ENCODE data around the gene NCK1.
"Not testable (repeated sequence)": the region's sequence is repeated elsewhere in the genome, so short reads cannot be mapped to it uniquely, and the experiment has no call there.

The NCK1 gene

GRCh38 chr3:136947477-136947876 is 85.5 kb downstream of the NCK1 start:
- DNase-seq (ENCODE audit: low read depth in 2 of 2) = no peak

DNA sequence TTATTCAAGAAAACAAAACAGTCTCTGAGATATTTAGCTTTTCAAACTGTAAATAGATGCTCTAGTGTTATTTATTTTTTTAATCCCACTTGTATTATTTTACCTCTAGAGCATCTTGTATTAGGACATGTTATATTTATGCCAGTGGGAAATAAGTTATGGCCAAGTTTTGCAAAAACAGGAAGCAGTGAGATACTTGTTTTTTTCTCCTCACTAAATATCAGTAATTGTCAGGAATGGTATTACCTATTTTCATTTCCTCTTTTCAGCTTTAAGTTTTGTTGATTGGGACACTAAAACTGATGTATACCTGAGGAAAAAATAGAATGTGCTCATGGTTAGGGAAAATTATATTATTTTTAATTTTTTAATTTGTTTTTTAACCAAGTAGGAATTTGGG is 87.1 kb downstream of the NCK1 start:
- DNase-seq (ENCODE audit: low read depth in 2 of 2) = no peak

- DNase-seq (ENCODE audit: low read depth in 2 of 2) = no peak
Observed at GRCh38 chr3:136949708-136950107, 87.7 kb downstream of the NCK1 start.

- DNase-seq (ENCODE audit: low read depth in 2 of 2) = no peak
Observed at GRCh38 chr3:136950623-136951022, 88.6 kb downstream of the NCK1 start.

DNA sequence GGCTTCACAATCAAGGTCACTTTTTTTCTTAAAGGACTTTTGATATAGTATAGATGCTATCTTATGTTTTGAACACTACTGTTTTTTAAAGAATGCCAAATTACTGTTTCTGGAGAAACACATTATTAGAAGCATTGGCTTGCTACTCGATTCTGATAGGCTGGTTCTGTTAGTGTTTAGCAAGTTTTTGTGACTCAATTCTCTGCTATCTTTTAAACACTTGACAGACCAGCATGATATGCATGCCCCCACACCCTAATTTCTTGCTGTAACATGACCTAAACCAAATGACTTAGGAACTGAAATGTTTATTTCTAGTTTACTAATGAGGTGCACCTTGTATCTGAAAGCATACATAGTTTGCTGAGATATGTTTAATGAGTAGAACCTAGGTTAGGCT is 90.3 kb downstream of the NCK1 start:
- DNase-seq (ENCODE audit: low read depth in 2 of 2) = no peak

DNA sequence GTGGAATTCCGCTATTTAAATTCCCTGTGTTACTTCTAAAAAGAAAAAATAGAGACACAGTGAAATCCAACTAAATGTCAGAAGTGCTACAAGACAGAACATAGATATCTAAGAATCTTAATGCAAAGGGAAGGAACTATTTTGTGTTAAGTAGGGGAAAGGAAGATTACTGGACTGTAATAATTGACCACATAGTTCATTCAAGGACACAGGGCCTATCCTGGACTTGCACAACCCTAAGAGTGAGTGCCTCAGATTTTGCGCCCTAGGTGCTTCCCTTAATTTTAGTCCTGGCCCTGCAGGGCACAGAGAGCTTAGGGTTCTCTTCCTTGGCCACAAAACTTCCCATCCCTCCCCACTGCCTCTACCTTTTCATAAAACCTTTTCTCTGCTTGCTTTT is 92.2 kb downstream of the NCK1 start:
- DNase-seq (ENCODE audit: low read depth in 2 of 2) = no peak

GRCh38 chr3:136954980-136955780 is 93.2 kb downstream of the NCK1 start:
- DNase-seq (ENCODE audit: low read depth in 2 of 2) = no peak

- DNase-seq (ENCODE audit: low read depth in 2 of 2) = no peak
Observed at GRCh38 chr3:136955813-136956212, 93.8 kb downstream of the NCK1 start.

GRCh38 chr3:136956971-136957370 is 95.0 kb downstream of the NCK1 start:
- DNase-seq (ENCODE audit: low read depth in 2 of 2) = no peak

GRCh38 chr3:136957751-136958288 is 95.8 kb downstream of the NCK1 start, which contains the start of gene IL20RB:
IL20RB (plus strand) TSS chr3:136957983; CDS start chr3:136958114, 131 bp downstream.
- DNase-seq (ENCODE audit: low read depth in 2 of 2) = no peak

GRCh38 chr3:136958939-136959338 is 96.9 kb downstream of the NCK1 start:
- DNase-seq (ENCODE audit: low read depth in 2 of 2) = no peak

DNA sequence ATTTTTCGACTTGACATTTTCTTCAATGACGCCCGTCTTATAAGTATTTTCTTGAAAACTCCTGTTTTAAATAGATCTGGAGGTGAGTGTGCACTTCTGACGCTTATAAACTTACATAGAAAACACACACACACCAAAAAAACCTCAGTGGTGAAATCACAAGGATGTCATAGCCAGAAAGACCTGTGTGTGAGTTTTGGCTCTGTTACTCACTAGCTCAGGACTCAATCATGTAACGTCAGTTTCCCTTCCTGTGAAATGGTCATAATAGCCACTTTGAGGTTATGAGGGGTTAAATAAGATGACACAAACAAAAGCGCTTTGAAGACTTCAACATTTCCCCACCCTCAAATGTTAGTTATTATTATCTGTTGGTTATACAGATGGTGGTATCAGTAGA is 97.6 kb downstream of the NCK1 start:
- DNase-seq (ENCODE audit: low read depth in 2 of 2) = no peak

- DNase-seq (ENCODE audit: low read depth in 2 of 2) = no peak
Observed at GRCh38 chr3:136960838-136961836, 99.1 kb downstream of the NCK1 start.

GRCh38 chr3:136962927-136963326 is 100.9 kb downstream of the NCK1 start:
- no peak for DNase-seq (ENCODE audit: low read depth in 2 of 2)

DNA sequence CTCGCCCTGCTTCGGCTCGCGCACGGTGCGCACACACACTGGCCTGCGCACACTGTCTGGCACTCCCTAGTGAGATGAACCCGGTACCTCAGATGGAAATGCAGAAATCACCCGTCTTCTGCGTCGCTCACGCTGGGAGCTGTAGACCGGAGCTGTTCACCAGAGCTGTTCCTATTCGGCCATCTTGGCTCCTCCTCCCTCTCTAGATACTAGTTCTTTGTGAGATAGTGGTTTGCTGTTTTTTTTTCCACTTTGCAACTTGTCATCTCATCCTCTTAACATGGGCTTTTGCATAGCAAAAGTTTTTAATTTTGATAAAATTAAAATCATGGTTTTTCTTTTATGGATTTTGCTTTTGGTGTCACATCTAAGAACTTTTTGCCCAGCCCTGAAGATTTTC is 107.5 kb downstream of the NCK1 start:
- not testable (repeated sequence) for DNase-seq (ENCODE audit: low read depth in 2 of 2)

GRCh38 chr3:136973352-136973751 is 111.3 kb downstream of the NCK1 start:
- DNase-seq (ENCODE audit: low read depth in 2 of 2) = no peak

- no peak for DNase-seq (ENCODE audit: low read depth in 2 of 2)
Observed at GRCh38 chr3:136974670-136975069, 112.7 kb downstream of the NCK1 start.

DNA sequence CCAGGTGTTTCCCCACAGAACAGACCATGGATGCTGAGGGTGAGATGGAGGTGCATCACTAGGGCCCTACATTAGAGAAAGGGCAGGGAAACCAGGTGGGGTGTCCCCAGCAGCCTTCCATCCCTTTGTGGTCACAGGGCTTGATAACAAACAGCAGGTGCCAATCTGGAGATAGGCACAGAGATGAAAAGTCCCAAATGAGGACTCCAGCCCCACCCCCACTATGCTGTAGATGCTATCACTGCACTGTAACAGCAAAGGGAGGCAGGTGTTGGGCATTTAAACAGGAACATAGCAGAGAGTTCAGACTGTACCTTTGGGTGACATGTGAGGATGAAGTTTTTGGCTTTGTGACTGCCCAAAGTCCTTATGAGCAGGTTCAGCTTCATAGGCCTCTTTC is 117.2 kb downstream of the NCK1 start:
- DNase-seq (ENCODE audit: low read depth in 2 of 2) = no peak

DNA sequence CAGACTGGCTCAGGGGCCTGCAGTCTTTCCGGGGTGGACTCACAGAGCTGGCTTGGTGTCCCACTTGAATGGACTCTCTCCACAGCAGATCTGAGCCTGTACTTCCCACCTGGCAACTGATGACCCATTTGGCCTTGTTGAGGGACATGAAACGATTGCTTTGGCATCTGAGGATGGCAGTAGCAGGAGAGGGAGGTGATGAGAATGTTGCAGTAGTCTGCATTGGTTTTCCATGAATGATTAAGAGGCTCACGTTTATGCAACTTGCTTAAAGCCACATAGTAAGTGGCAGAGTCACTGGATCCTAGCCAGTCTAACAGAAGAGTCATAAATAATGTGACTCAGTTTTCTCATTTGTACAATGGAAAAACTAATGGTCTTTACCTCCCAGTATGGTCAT is 117.7 kb downstream of the NCK1 start:
- no peak for DNase-seq (ENCODE audit: low read depth in 2 of 2)

DNA sequence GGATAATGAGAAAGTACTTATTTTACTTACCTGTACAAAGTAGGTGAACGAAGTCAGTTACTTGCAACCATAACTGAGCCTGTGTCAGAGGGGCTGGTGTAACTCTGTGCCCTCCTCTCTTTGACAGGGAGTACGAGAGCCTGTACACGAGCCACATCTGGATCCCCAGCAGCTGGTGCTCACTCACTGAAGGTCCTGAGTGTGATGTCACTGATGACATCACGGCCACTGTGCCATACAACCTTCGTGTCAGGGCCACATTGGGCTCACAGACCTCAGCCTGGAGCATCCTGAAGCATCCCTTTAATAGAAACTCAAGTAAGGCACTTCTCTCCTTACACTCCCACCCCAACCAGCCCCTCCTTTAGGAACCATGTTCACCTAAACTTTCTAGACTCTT is 120.0 kb downstream of the NCK1 start:
- DNase-seq (ENCODE audit: low read depth in 2 of 2) = no peak

GRCh38 chr3:136982520-136983138 is 120.6 kb downstream of the NCK1 start:
- DNase-seq (ENCODE audit: low read depth in 2 of 2) = no peak

GRCh38 chr3:136984837-136985236 is 122.8 kb downstream of the NCK1 start:
- no peak for DNase-seq (ENCODE audit: low read depth in 2 of 2)
